Stimulated activated memory B cell treated with anti-CD40 and anti-IgM and Interleukin-4, amounts not matched to agents 10 μg/mL and 1 μg/mL and 100 μg/mL, for 72 hours (primary cell): ENCODE data around the gene GPHN.
"Not testable (repeated sequence)": the region's sequence is repeated elsewhere in the genome, so short reads cannot be mapped to it uniquely, and the experiment has no call there.

Experiments
- ATAC-seq: fragments of 150-1000 bp; cut with Tn5 transposase; 2 replicates; pipeline ENCODE4 v1.10.0; 2021
- H3K27ac Mint-ChIP-seq: one replicate; pipeline ENCODE4 v1.8.0; 2022; ENCODE audit warnings: mild to moderate bottlenecking, mixed read lengths
- H3K27me3 Mint-ChIP-seq: one replicate; pipeline ENCODE4 v1.8.0; 2022; ENCODE audit warnings: mixed read lengths
- H3K36me3 Mint-ChIP-seq: one replicate; pipeline ENCODE4 v1.8.0; 2022; ENCODE audit warnings: mixed read lengths
- H3K4me1 Mint-ChIP-seq: one replicate; pipeline ENCODE4 v1.8.0; 2022; ENCODE audit warnings: mixed read lengths
- H3K4me3 Mint-ChIP-seq: one replicate; pipeline ENCODE4 v1.8.0; 2022; ENCODE audit warnings: mild to moderate bottlenecking, moderate library complexity, mixed read lengths
- H3K9me3 Mint-ChIP-seq: one replicate; pipeline ENCODE4 v1.8.0; 2022; ENCODE audit warnings: mixed read lengths

The GPHN gene

GRCh38 chr14:66539034-66539433 lies 31.1 kb downstream of the GPHN start:
- Mint-ChIP-seq H3K4me3 (no peak overlapping the region), H3K9me3 (no peaks in the 10 kb centered on the region), H3K27ac (peak overlapping the region; percentile 23), H3K4me1 (peaks cover 23% of the 10 kb centered on the region), H3K36me3 (no peaks in the 10 kb centered on the region), H3K27me3 (no peaks in the 10 kb centered on the region)
- no peak for ATAC-seq

GRCh38 chr14:66540038-66540437 lies 32.1 kb downstream of the GPHN start:
- no peak overlapping the region for H3K27ac Mint-ChIP-seq
- no peaks in the 10 kb centered on the region for H3K9me3 Mint-ChIP-seq
- ATAC-seq: no peak
- peaks cover 23% of the 10 kb centered on the region for H3K4me1 Mint-ChIP-seq
- H3K36me3 Mint-ChIP-seq: no peaks in the 10 kb centered on the region
- H3K27me3 Mint-ChIP-seq: no peaks in the 10 kb centered on the region
- no peak overlapping the region for H3K4me3 Mint-ChIP-seq

GRCh38 chr14:66541627-66542026 lies 33.7 kb downstream of the GPHN start:
- no peak for ATAC-seq
- Mint-ChIP-seq H3K36me3 (no peaks in the 10 kb centered on the region), H3K9me3 (no peaks in the 10 kb centered on the region), H3K4me1 (peaks cover 21% of the 10 kb centered on the region), H3K27me3 (no peaks in the 10 kb centered on the region), H3K4me3 (no peak overlapping the region), H3K27ac (no peak overlapping the region)

- Mint-ChIP-seq H3K27me3 (no peaks in the 10 kb centered on the region), H3K9me3 (no peaks in the 10 kb centered on the region), H3K4me1 (peaks cover 4% of the 10 kb centered on the region), H3K27ac (no peak overlapping the region), H3K4me3 (no peak overlapping the region), H3K36me3 (no peaks in the 10 kb centered on the region)
- no peak for ATAC-seq
Measured at GRCh38 chr14:66543996-66544395, 36.0 kb downstream of the GPHN start.

- H3K4me1 Mint-ChIP-seq, H3K27me3 Mint-ChIP-seq, H3K9me3 Mint-ChIP-seq, H3K4me3 Mint-ChIP-seq, ATAC-seq, H3K36me3 Mint-ChIP-seq, H3K27ac Mint-ChIP-seq: not testable (repeated sequence)
Measured at GRCh38 chr14:66545191-66545590, 37.2 kb downstream of the GPHN start.

GRCh38 chr14:66545751-66546150 lies 37.8 kb downstream of the GPHN start:
- not testable (repeated sequence) for H3K4me1 Mint-ChIP-seq, H3K27ac Mint-ChIP-seq, H3K27me3 Mint-ChIP-seq, H3K36me3 Mint-ChIP-seq, H3K4me3 Mint-ChIP-seq, ATAC-seq, H3K9me3 Mint-ChIP-seq

- H3K9me3 Mint-ChIP-seq: no peaks in the 10 kb centered on the region
- no peak overlapping the region for H3K4me3 Mint-ChIP-seq
- H3K4me1 Mint-ChIP-seq: peaks cover 23% of the 10 kb centered on the region
- H3K27me3 Mint-ChIP-seq: no peaks in the 10 kb centered on the region
- H3K36me3 Mint-ChIP-seq: no peaks in the 10 kb centered on the region
- no peak overlapping the region for H3K27ac Mint-ChIP-seq
- no peak for ATAC-seq
Measured at GRCh38 chr14:66563731-66564130, 55.8 kb downstream of the GPHN start.

GRCh38 chr14:66568220-66568619 lies 60.3 kb downstream of the GPHN start:
- H3K4me1 Mint-ChIP-seq: peaks cover 32% of the 10 kb centered on the region
- H3K9me3 Mint-ChIP-seq: peaks cover 19% of the 10 kb centered on the region
- H3K27me3 Mint-ChIP-seq: no peaks in the 10 kb centered on the region
- peaks cover 25% of the 10 kb centered on the region for H3K36me3 Mint-ChIP-seq
- no peak overlapping the region for H3K4me3 Mint-ChIP-seq
- no peak overlapping the region for H3K27ac Mint-ChIP-seq
- no peak for ATAC-seq

GRCh38 chr14:66572826-66573225 lies 64.9 kb downstream of the GPHN start:
- no peak for ATAC-seq
- Mint-ChIP-seq H3K4me3 (no peak overlapping the region), H3K36me3 (peaks cover 43% of the 10 kb centered on the region), H3K4me1 (peaks cover 9% of the 10 kb centered on the region), H3K27ac (no peak overlapping the region), H3K9me3 (peaks cover 28% of the 10 kb centered on the region), H3K27me3 (no peaks in the 10 kb centered on the region)

GRCh38 chr14:66575014-66575413 lies 67.1 kb downstream of the GPHN start:
- Mint-ChIP-seq H3K27me3 (no peaks in the 10 kb centered on the region), H3K9me3 (peaks cover 37% of the 10 kb centered on the region)
- ATAC-seq: no peak

GRCh38 chr14:66575939-66576338 lies 68.0 kb downstream of the GPHN start:
- Mint-ChIP-seq H3K9me3 (peaks cover 35% of the 10 kb centered on the region), H3K4me3 (no peak overlapping the region), H3K27me3 (no peaks in the 10 kb centered on the region), H3K36me3 (peaks cover 52% of the 10 kb centered on the region), H3K4me1 (peaks cover 9% of the 10 kb centered on the region), H3K27ac (no peak overlapping the region)
- ATAC-seq: no peak

More at GRCh38 chr14:66575014-66575413, 67.1 kb downstream of the GPHN start:
- no peak overlapping the region for H3K4me3 Mint-ChIP-seq
- peaks cover 55% of the 10 kb centered on the region for H3K36me3 Mint-ChIP-seq
- peaks cover 9% of the 10 kb centered on the region for H3K4me1 Mint-ChIP-seq
- no peak overlapping the region for H3K27ac Mint-ChIP-seq

GRCh38 chr14:66587753-66588152 lies 79.8 kb downstream of the GPHN start:
- not testable (repeated sequence) for H3K4me3 Mint-ChIP-seq, H3K27me3 Mint-ChIP-seq, ATAC-seq, H3K4me1 Mint-ChIP-seq, H3K27ac Mint-ChIP-seq
- peaks cover 46% of the 10 kb centered on the region for H3K36me3 Mint-ChIP-seq
- H3K9me3 Mint-ChIP-seq: peaks cover 19% of the 10 kb centered on the region

- H3K4me3 Mint-ChIP-seq: no peak overlapping the region
- peaks cover 9% of the 10 kb centered on the region for H3K9me3 Mint-ChIP-seq
- H3K36me3 Mint-ChIP-seq: peaks cover 20% of the 10 kb centered on the region
- H3K4me1 Mint-ChIP-seq: no peaks in the 10 kb centered on the region
- no peaks in the 10 kb centered on the region for H3K27me3 Mint-ChIP-seq
- H3K27ac Mint-ChIP-seq: no peak overlapping the region
- ATAC-seq: no peak
Measured at GRCh38 chr14:66595394-66595793, 87.4 kb downstream of the GPHN start.

- peaks cover 20% of the 10 kb centered on the region for H3K36me3 Mint-ChIP-seq
- no peak for ATAC-seq
- H3K9me3 Mint-ChIP-seq: peaks cover 9% of the 10 kb centered on the region
- H3K4me3 Mint-ChIP-seq: no peak overlapping the region
- H3K4me1 Mint-ChIP-seq: peaks cover 6% of the 10 kb centered on the region
- H3K27ac Mint-ChIP-seq: no peak overlapping the region
- H3K27me3 Mint-ChIP-seq: no peaks in the 10 kb centered on the region
Measured at GRCh38 chr14:66596241-66596985, 88.5 kb downstream of the GPHN start.

- Mint-ChIP-seq H3K9me3 (no peaks in the 10 kb centered on the region), H3K4me3 (no peak overlapping the region), H3K36me3 (peaks cover 13% of the 10 kb centered on the region), H3K27ac (no peak overlapping the region), H3K4me1 (peaks cover 18% of the 10 kb centered on the region), H3K27me3 (no peaks in the 10 kb centered on the region)
- no peak for ATAC-seq
Measured at GRCh38 chr14:66600416-66600815, 92.5 kb downstream of the GPHN start.

GRCh38 chr14:66601932-66602578 lies 94.1 kb downstream of the GPHN start:
- no peak for ATAC-seq
- no peaks in the 10 kb centered on the region for H3K27me3 Mint-ChIP-seq
- peaks cover 7% of the 10 kb centered on the region for H3K36me3 Mint-ChIP-seq
- no peaks in the 10 kb centered on the region for H3K9me3 Mint-ChIP-seq
- no peak overlapping the region for H3K27ac Mint-ChIP-seq
- H3K4me1 Mint-ChIP-seq: peaks cover 27% of the 10 kb centered on the region
- no peak overlapping the region for H3K4me3 Mint-ChIP-seq
